Left hindlimb (tissue), 1 donor: ENCODE measurements around the gene MAP3K5.
"Not testable (repeated sequence)": the region's sequence is repeated elsewhere in the genome, so short reads cannot be mapped to it uniquely, and the experiment has no call there.

ENCODE experiments used
- DNase-seq: peaks from one replicate; pipeline ENCODE4 v3.0.0-alpha.2; 2018

The MAP3K5 gene

GRCh38 chr6:136717716-136717990 is 74.6 kb downstream of the MAP3K5 start:
- DNase-seq = no peak

DNA sequence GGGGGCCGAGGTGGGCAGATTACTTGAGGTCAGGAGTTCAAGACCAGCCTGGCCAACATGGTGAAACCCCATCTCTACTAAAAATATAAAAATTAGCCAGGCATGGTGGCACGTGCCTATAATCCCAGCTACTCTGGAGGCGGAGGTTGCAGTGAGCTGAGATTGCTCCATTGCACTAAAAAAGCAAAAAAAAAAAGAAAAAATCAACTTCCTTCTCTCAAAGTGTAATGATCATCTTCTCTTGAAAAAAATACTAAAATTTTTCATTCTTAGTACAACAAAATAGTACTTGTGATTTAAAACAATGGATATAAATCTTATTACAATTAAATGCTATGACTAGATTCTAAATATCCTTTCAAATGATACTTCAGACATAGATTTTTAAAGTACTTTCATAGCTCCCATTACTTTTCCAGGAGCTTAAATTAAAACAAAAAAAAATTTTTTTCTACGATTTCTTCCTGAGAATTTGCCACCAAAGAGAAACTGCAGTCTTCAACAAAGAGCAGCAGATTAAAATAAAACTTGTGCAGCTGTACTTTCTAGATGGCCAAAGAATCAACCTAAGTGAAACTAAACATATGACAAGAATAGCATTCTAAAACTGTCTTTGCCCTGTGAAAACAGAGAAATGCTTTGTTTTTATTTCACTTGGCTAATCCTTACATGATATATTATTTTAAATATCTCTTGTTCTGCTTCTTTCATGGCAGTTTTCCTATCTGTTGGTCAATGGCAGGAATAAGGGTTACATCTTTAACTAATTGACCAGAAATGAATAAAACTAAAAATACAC is 75.2 kb downstream of the MAP3K5 start:
- no peak for DNase-seq

- not testable (repeated sequence) for DNase-seq
Measured at GRCh38 chr6:136712642-136713041, 79.6 kb downstream of the MAP3K5 start.

- DNase-seq = no peak
Measured at GRCh38 chr6:136711644-136712043, 80.6 kb downstream of the MAP3K5 start.

DNA sequence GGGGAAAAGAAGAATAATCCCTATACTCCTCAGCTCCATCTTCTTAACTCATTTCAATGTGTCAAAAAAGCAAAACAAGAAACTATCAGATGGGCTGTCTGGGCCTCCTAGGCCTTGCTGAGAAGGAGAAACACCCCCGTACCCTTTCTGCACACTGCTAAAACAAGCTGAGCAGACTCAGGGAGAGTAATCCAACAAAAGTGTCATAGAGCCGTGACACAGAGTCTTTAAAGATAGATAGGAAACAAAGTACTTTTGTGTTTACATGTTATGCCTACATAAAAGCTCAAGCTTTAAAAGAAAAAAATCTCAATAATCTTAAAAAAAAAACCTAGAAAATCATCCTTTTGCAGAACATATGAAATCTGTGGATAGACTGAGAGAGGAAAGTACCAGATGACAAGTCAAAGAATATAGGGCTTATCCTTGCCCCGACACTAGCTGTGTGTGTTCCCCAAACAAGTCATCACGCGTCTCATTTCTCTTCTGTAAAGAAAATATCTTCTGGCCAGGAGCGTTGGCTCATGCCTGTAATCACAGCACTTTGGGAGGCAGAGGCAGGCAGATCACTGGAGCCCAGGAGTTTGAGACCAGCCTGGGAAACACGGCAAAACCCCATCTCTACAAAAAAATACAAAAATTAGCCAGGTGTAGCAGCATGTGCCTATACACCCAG is 81.3 kb downstream of the MAP3K5 start:
- no peak for DNase-seq

DNA sequence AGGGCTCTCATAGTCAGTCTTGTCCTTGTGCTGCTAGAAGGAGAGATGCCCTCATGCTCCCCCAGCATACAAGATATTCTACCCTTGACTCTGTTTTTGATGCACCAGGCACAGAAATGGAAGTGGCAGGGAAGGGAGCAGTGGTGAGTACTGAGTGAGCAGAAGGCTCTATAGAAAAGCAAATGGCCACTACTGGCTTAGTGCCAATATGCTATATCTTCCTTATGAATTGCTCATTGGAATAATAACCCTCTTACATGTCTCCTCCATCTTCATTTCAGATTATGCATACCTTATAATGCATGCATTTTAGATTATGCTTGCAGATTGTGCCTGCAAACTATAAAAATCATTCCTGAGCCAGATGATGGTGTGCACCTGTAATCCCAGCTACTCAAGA is 82.8 kb downstream of the MAP3K5 start:
- DNase-seq = no peak

DNA sequence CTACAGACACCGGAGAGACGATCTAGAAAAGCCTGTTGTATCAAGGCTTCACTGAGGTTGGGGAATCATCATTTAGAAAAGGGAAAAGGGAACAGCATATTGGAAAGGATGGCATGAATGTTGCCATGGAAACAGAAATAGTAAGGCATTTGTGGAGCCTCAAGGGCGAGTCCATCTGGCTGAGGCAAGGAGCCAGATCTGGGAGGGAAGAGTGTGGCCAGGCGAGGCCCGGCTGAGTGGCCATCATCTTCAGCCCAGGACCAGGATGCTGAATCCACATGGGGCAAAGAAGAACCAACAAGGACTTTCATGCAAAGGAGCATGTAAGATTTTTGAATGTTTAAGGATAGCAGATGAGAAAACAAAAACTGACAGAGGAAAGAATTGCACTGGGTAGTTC is 85.8 kb downstream of the MAP3K5 start:
- no peak for DNase-seq

DNA sequence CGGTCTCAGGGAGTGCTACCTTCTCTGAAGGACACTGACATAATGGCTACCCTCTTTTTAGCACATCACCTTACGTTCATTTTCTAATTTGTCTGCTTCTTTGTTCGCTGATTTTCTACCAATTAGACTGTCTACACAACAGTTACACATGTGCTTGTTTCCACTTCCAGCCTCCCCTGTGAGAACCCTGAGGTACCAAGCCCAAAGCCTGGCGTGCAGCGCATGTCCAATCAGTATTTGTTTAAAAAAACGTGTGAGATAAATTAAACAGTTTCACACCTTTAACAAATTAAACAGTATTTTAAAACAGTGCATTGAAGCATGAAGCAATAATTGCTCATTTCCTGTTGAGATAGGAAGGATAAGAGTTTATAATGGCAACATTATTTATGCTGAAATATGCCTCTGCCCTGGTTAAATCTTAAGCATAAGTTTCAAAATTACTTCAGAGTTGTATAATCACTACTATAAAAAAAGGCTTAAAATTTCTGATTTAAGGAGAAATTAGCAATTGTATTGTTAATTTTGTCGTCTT is 88.9 kb downstream of the MAP3K5 start:
- no peak for DNase-seq

- DNase-seq = no peak
Measured at GRCh38 chr6:136701045-136701444, 91.2 kb downstream of the MAP3K5 start.

GRCh38 chr6:136699358-136699757 is 92.9 kb downstream of the MAP3K5 start:
- no peak for DNase-seq

- DNase-seq = no peak
Measured at GRCh38 chr6:136696783-136697364, 95.4 kb downstream of the MAP3K5 start.

GRCh38 chr6:136696238-136696637 is 96.0 kb downstream of the MAP3K5 start:
- no peak for DNase-seq

DNA sequence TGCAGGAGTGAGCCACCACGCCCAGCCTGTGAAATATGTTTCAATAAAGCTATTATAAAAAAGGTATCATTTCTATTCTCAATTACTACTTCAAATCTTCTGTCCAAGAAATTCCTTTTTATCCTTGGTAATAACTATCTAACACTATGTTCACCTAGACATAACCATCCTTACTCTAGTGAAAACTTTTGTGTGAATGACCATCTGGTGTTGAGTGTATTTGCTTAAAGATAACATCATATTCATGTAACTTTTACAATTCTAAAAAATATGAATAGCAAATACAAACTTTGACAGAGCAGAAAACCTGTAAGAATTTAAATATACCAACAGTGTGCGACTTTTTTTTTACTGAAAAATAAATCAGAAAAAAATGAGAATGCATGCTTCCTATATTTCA is 96.9 kb downstream of the MAP3K5 start:
- no peak for DNase-seq

- no peak for DNase-seq
Measured at GRCh38 chr6:136693090-136693489, 99.2 kb downstream of the MAP3K5 start.

- DNase-seq = not testable (repeated sequence)
Measured at GRCh38 chr6:136687894-136688293, 104.4 kb downstream of the MAP3K5 start.

DNA sequence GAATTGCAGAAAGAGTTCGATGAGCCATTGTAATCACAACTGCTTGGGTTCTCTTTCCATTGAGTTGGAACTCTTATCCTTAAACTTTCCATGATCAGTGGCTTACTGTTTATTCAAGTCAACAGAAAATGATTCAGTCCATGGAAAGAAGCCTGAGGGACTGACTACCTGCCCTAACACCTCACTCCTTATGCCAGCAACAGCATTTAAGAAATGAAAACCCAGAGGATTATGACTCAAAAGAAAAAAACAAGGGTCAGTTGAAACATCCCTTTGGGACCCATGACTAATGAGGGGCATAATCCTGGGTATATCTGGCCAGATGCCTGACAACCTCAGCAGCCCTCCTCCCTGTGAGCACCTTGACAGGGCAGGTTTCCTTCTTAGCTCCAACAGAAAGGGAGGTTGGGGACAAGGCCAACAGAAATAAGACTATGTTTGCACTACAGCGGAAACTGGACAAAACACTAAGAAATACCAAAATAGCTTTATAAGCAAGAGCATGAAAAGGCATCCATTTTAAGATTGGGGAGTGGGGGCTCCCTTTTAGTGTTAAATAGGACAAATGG is 106.7 kb downstream of the MAP3K5 start:
- no peak for DNase-seq

GRCh38 chr6:136684466-136684865 is 107.8 kb downstream of the MAP3K5 start:
- DNase-seq = no peak

- no peak for DNase-seq
Measured at GRCh38 chr6:136683209-136683941, 108.9 kb downstream of the MAP3K5 start.

DNA sequence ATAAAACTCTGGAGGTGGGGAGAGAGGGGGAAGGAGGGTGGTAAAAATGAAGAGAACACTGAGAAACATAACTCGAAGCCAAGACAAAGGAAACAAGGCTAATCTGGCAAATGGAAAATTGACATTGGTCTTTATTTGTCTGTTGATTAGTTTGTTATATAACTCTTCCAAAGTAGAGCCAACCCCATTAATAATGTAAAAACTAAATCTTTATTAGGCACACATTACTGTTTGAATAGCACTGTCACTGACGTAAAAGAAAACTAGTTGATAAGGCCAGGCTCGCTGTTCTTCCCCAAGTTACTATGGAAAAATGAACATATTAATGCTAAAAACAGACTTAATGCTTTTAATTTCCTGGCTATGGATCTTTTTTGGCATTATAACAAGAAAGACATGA is 110.0 kb downstream of the MAP3K5 start:
- no peak for DNase-seq

DNA sequence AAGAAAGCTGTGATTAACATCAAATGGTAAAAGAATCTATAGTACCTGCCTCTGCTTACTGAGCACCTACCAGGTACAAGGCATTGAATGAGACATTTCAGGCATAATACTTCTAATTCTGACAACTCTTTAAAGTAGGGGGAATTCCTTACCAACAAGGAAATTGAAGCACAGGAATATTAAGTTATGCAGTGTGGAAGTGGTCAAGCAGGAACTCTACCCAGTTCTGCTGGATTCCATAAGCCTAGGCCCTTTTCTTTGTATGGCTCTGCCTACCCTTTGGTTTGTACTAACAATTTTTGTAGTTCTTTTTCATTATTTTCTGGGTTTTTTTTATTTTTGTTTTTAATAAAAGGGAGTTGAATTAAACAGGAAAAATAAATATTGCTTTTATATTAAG is 114.5 kb downstream of the MAP3K5 start:
- no peak for DNase-seq

GRCh38 chr6:136677344-136677743 is 114.9 kb downstream of the MAP3K5 start:
- no peak for DNase-seq

- DNase-seq = no peak
Measured at GRCh38 chr6:136676075-136676474, 116.2 kb downstream of the MAP3K5 start.

GRCh38 chr6:136673571-136673970 is 118.7 kb downstream of the MAP3K5 start:
- DNase-seq = no peak
